ENCODE data around the gene KRT4.

The KRT4 gene

DNA sequence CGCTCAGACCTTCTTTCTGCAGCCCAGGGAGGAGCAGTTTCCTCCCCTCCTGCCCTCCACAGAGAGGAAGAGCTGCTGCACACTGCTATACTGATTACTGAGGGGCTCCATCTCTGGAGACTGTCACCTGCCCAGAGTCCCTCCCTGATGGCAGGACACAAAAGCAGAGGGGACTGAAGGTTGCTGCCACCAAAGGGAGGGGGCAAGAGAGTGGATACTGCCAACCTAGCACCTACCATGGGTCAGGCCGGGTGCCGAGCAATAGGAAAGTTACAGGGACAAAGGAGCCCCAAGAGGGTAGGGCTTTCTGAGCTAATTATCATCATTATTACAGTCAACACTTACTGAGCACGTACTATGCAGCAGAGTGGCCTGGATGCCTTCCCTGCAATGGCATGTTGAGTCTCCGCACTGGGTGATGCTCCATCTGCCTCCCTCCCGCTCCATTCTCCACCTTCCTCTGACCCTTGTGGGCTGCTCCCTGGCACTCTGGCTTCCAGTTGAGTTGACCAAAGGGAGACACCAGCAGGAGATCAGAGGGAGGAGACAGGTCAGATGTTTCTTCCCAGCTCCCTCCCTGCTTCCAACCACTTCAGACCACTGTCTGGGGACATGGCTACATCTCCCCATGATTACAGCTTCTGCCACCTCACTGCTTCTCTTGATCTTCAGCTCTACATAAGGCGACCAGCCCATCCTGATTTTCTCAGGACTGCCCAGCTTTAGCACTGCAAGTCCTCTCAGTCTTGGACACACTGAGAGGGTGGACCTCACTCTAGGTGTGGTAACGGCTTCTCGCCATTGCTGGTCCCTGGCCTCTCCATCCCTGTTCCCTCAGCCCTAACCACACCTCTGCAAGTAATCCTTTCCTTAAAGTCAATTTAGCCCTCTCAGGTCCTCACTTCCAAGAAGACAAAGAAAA is 22.8 kb upstream of the KRT4 start:
- DNase-seq (ENCODE audit: low read depth): no peak

DNA sequence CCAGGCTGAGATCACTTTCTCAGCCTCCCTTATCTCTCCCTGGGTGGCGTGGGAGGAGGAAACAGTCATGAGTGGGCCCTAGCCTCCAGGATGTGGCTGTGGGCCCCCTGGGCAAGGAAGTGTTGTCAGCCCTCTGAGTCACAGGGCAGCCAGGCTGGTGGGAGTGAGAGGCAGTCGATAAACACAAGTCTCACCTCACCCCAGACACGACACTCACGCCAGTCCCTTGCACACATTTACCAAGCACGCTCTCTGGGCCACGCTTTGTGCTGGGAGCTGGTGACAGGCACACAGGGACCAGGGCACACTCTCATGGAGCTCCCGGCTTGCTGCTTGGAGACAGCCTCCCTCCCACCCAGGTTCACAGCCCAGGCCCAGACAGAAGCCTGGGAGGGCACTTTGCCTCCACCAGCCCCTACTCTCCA is 22.1 kb upstream of the KRT4 start:
- DNase-seq (ENCODE audit: low read depth): peak; percentile 19

DNA sequence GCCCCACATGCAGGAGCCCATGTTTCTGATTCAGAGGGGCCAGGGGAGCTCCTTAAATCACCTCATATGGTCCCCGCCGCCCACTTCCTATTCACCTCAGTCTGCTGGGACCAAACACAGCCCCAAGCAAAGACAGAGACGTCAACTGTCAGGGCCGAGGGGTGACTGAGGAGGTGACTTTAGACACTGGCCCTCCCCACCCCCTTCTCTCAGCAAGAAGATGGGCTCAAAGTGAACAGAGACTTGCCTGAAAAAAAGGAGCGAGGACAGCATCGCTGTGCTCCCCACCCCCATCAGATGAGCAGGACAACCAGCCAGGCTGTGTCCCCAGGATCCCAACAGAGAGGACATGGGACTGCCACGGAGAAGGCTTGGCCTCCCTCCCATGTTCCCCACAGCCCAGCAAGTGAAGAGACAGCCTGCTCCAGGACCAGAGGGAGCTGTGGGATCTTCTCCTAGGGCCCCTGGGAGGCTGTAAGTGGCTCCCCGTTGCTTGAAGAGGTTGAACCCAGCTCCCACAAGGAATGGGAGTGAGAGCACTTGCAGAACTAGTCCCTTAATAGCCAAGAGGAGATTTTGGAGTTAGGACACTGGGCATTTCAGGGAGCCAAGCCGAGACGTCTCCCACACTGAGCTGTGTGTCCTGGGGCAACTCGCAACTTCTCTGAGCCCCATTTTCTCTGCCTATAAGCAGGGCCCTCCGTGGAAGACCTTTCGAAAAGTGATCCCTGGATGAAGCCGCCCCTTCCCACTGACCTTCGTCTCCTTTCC is 21.5 kb upstream of the KRT4 start:
- no peak for DNase-seq (ENCODE audit: low read depth)

DNA sequence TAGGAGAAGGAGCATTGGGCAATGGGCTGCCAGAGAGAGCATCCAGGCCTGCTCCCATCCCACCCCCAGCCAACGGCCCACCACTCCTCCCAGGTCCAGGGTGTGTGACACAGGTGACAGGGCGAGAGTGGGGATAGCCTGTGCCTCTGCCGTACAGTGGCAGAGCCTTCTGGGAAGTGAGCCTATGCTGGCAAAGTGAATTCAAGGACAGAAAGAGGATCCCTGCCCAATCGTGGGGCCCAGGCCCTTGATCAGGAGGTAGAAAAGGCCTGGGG is 20.7 kb upstream of the KRT4 start:
- DNase-seq (ENCODE audit: low read depth): no peak

DNA sequence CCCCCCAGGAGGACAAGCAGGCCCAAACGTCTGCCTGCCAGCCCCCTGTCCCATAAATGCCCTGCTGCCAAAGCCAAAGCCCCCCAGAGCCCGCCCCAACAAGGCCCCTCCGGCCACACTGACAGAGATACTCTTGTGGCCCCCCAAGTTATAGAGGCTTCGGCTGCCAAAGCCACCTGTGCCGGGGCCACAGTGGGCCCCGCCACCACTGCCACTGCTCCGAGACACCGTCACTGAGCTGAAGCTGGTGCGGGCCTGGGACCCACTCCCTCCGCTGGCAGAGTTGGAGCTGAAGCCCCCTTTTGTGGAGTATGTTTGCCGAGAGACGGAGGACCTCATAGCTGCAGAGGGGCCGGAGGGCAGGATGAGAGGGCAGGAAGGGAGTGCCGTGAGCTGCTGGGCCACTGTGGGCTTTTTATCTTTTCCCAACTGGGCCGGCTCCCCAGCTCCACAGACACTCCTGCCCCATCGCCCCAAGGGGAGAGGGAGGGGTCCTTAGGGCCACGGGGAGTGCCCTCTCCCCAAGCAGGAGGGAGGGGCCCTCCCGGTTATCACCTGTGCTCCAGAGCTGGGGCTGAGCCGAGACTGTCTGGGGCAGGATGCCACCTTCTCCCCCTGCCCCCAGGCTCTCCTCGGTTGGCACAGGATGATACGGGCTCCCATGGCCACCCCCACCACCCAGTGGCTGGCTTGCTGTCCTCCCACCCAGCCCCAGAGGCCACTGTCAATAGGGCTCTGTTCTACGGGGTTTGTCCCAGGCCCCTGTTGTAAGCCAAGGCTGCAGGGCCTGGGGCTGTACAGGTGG is 20.2 kb upstream of the KRT4 start, which contains the start of gene KRT79:
TSS of gene KRT79 (minus strand) at position 390 of the 805 bp plus-strand sequence. CDS start at position 339, 51 bp downstream.
- no peak for DNase-seq (ENCODE audit: low read depth)

DNA sequence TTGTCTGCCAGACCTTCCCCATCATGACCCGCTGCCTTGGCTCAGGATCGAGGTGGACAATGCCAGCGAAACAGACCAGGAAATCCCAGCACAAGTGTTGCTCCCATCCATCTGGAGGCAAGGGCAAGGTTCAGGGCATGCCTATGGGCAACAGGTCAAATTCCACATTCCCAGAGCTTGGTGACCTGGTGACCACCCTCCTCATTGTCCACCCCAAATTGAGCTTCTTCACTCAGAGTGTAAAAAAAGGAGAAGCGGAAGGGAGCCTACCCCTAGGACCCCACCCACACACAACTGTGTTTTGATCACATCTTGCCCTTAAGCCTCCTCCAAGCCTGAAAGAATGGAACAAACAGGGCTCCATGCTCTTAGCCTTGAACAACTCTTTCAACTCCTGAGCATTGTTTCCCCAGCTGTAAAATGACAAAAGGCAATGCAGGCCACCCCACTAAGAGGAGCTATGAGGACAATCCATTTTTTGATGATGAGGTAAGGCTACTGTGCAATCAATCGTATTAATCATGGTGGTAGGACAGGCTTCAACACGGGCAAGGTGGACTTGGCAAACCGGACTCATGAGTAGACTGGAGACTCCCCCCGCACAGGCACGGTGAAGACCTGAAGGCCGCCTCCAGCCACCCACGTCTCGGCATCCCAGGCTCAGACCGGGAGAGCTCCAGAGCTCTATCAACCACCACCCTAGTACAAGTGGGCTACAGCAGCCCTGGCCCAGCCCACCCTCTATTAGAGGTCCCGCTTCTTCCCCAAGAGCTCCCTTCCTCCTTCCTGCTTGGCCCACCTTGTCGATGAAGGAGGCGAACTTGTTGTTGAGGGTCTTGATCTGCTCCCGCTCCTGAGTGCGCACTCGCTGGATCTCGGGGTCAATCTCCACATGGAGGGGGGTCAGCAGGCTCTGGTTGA is 19.3 kb upstream of the KRT4 start:
- no peak for DNase-seq (ENCODE audit: low read depth)

DNA sequence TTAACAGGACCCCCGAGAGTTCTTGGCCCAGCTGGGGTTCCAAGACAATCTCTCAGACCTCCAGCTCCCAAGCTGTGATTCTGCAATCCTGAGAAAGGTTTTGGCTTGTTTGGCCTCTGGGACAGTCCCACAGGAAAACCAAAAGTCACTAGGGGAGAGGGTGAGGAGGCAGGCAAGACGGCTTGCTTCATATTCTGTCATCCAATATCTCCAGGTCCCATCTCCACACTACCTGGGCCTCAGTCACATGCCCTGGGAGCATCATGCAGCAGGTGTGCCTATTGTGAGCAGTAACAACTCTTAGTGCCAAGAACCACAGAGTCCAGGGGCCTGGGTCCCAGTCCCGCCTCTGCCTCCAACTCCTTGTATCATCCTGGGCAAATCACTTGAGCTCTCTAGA is 18.5 kb upstream of the KRT4 start:
- no peak for DNase-seq (ENCODE audit: low read depth)

DNA sequence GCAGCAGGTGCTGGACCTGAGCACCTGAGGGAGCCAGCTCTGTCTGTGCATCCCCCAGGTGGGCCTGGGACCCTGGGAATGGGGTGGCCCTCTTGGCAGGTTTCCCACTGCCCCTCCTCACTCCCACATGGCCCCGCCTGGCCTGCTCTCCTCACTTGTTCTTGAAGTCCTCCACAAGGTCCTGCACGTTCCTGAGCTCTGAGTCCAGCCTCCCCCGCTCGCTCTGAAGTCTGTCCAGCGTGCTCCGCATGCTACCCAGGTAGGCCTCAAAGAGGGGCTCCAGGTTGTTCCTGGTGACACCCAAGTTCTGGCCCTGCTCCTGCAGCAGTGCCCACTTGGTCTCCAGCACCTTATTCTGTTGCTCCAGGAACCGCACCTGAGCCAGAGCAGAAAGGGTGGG is 17.3 kb upstream of the KRT4 start:
- no peak for DNase-seq (ENCODE audit: low read depth)

DNA sequence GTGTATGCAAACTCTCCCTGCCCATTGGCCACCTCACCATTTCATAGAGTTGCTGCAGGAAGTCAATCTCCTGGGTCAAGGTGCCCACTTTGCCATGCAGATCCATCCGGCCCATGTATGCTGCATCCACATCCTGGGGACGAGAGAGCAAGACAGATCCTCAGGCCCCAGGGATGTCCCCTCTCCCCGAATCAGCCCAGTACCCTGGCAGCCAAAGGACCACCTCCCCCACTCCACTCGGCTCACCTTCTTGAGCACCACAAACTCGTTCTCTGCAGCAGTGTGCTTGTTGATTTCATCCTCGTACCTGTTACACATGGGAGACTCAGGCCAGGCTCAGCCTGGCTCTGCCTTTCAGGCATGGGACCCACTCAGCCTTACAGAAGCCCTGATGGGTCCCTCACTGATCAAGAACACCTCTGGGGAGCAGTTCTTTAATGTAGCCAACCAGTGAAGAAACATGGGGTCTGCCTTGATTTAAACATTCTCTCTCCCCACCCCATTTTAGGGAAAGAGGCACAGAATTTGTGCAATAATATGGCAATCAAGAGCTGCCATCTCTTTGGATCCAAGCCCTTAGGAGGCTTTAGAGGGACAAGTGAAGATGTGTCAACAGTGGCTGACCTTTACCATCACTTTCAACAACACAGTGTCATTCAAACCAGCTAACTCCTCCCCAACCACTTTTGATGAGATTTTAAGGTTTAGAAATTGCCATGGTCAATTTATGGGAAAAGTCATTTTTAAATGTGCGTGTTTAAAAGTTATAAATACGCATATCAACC is 16.3 kb upstream of the KRT4 start:
- DNase-seq (ENCODE audit: low read depth): no peak

DNA sequence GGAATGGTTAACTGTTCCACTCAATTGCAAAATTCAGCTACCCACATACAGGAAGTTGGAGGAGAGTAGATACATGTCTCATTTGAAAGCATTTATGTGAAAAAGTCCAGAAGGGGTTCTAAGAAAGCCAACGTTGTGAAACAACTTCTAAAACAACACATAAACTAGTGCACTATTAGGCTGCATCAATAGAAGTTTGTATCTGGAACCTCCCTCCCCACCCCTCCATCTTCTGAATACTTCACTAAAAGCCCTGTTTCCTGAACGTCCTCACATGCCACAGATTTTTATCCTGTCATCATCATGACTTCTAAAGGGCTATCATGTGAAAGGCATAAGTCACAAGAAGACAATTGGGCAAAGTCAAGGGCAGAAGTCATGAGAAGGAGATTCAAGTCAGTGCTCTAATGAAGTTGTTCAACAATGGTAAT is 14.7 kb upstream of the KRT4 start:
- DNase-seq (ENCODE audit: low read depth): no peak

DNA sequence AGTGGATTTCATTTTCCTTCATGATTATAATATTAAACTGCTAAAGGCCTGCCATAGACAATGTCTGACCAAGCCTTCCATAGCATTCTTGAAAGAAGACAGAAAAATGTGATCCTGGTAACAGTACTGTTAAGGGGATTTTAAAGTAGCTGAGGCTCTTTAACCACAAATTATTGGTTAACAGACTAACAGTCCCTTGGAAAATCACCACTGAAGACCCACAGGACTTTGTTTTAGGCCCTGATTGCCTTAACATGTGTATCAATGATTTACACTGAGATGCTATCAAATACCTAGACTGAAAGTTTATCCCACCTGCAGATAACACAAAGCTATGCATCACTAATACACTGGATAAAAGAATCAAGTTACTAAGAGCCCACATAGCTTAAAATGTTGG is 14.2 kb upstream of the KRT4 start:
- no peak for DNase-seq (ENCODE audit: low read depth)

DNA sequence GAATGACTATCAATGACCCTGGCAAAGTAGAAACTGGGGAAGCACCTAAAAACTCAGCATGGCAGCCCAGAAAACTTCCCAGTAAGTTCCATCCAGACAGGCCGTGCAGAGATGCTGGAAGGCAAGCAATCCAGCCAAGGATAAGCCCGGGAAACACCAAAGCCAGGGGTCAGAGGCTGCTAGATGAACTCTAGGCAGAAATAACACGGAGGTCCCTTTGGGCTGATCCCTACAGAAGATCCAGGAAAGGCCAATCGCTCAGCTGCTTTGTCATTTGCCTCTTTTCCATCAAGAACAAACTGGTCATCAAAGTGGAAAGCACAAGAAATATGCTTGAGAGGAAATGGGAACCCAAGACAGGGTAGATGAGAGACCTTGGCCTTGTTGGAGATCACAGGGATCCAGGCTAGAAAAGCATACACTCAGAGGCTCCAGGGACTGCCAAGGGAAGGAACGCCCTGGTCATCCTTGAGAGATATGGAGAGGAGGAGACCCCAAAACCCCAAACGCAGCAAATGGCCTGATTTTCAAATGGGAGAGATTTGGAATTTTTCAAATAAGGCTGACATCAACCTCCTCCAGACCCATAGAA is 13.7 kb upstream of the KRT4 start:
- no peak for DNase-seq (ENCODE audit: low read depth)

DNA sequence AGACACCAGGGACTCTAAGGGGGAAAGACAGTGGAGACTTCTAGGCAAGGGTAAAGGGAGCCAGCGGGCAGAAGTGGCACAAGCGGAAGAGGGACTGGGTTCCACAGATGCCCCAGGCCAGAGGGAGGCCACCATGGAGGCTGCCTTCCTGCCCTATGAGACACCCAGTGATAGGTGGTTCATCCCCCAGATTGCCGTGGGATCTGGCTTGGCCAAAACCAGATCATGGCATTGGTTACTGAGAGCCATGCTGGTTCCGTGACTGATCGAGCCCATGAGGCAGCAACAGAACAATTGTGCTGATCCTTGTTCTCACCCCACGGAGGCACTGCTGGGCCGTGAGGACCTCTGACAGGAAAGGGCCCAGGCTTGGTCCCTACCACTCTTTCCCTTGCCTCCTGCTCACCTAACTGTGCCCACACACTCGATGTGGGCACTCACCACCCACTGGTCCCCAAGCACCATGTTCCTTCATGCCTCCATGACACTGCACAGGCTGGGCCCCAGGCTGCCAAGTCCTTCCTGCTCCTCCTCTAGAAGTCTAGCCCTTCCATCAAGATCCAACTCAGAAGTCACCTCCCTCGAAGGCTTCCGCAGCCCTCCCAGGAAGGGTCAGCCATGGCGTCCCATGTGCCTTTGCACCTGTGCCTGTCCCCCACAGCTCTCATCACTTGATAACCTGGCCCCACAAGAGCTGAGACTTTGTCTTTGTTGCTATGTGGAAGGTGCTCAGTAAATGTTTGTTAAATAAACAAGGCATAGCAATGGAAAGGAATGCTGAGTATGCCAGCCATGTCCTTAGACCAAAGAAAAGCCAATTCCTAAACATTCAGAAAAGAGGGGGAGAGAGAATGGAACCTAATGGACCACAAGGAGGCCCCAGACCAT is 12.9 kb upstream of the KRT4 start:
- no peak for DNase-seq (ENCODE audit: low read depth)

DNA sequence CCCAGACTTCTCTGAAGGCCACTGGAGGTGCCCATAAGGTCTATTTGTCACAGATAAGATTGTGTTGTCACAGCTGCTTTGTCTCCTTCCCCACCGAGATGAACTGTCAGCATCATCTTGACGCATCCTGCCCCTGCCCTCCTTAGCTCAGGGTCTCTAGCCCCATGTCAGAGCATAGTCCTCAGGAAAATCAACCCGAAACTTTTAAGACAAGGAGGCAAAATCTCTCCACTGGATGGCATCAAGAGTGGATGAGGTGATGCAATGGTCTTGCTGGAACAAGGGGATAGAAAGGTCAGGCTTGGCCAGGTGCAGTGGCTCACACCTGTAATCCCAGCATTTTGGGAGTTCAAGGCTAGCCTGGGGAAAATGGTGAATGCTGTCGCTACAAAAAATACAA is 12.0 kb upstream of the KRT4 start:
- DNase-seq (ENCODE audit: low read depth): no peak

DNA sequence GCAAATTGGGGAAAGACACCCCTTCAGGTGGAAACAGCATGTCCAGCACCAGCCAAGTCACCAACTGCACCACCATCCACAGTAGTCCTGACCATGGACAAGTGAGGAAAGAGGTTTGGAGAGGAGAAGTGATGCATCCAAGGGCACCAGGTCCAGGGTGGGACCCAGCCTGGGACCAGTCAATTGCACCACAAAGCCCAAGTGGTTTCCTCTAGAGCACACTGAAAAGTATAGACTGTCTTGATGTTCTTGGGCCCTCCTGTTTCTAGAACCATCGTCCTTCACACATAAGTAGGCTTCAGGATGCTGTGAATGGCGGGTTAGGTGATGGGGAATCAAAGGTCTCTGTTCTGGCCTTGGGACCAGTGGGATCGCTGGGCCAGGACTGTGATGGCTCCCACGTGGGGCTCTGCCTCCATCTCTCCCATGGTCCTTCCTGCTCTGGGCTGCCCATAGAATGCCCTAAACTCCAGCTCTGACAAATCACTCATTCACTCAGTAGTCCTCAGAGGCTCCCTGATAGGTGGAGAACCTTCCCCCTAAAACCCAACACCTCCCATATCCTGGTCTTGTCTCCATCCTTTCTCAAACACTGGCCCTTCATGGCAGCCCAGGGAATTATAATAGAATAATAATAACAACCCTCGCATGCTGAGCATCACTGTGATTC is 11.0 kb upstream of the KRT4 start:
- no peak for DNase-seq (ENCODE audit: low read depth)

DNA sequence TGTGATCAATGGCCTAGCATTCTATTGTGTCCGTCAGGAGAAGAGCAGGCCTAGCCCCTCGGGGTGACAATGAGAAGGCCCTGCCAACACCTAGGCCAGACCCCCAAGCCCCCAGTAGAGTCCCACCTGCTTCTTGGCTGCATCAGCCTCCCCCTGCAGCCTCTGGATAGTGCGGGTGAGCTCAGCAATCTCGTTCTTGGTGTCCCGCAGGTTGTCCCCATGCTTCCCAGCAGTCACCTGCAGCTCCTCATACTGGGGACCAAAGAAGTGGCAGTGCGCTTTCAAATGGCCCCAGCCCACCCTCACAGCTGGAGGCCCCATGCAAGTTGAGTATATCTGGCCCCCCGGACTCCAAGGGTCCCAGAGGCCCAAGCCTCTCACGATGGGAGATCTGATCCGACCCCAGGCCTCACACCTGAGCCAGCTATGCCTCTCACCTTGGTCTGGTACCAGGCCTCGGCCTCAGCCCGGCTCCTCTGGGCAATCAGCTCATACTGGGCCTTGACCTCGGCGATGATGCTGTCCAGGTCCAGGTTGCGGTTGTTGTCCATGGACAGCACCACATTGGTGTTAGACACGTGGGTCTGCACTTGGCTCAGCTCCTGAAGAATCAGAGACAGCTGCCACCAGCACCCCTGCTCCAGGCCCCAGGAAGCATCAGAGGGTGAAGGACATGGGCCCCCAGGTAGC is 10.0 kb upstream of the KRT4 start:
- no peak for DNase-seq (ENCODE audit: low read depth)

DNA sequence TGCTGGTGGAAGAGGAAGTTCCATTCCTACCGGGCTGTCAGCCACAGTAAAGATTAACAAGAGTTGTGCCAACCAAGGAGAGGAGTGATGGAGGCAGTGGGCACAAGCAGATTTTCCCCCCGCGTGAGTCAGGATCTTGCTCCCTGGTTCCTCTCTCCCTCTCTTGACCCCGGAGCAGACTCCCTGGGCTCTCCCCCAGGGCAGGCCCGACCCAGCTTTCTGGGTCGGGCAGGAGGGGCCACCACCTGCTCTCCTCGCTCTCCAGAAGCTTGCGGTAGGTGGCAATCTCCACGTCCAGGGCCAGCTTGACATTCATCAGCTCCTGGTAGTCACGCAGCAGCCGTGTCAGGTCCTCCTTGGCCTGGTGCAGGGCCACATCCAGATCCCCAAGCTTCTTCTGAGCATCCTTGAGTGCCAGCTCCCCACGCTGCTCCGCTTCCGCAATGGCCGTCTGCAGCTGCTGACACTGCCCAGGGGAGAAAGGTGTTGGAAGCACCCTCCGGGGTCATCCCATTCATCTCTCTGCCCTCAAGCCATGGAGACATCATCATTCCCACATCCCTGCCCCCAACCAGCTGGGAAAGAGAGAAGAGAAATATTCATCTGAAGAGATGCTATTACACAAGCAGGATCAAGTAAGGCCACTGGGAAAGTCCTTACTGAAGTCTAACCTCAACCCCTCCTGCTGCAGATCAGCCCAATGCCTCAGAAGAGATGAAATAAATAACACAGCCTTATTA is 9.0 kb upstream of the KRT4 start:
- no peak for DNase-seq (ENCODE audit: low read depth)

Measured in stimulated activated CD8-positive, alpha-beta memory T cell treated with anti-CD3 and anti-CD28 coated beads, Interleukin-15, amount 100 ng/mL, for 1 hour (primary cell).